GOT3 (cell line): ENCODE results near the gene PARD3B.
"Not testable (repeated sequence)": the region's sequence is repeated elsewhere in the genome, so short reads cannot be mapped to it uniquely, and the experiment has no call there.

Experiments used
- DNase-seq: peaks from one replicate; lab custom pipeline; 2025; ENCODE audit warnings: mixed read lengths; lab: John Stamatoyannopoulos, UW

Gene PARD3B

GRCh38 chr2:204542982-204543608 is 2.2 kb upstream of the PARD3B start:
- no peak for DNase-seq

DNA sequence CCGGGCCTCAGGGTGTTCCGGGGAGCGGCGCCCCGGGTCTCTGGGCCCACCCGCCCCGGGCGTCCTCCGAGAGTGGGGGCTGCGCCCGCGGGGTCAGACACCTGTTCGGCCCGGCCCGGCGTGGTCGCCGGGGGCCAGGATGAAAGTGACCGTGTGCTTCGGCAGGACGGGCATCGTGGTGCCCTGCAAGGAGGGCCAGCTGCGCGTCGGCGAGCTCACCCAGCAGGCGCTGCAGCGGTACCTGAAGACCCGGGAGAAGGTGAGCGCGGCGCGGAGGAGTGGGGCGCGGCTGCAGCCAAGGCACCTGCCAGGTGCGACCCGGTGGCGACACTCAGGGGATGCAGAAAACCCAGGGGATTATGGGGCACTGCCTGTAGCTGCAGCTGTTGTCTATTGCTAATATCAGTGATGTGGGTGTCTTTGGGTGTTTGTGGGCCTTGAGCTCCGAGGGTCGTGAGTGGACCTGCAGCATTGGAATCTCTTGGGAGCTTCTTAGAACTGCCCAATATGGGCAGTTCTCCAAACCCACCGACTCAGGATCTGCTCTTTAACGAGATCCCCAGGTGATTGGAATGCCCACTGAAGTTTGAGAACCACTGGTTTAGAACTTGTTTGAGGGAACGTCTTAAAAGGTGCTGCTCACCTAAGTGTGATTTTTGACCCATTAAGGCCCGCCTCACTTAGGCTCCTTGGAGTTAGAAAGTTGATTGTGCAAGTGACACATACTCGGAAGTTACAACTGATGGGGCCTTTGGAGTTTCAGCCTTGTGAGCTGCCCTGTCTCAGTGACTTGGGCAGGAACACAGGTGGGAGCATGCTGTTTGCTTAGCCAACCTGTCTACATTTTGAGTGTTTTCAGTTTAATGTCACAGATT is 823 bp downstream of the PARD3B start:
- DNase-seq, result no peak

- no peak for DNase-seq
These were observed 5.7 kb downstream of the PARD3B start for GRCh38 chr2:204550751-204551511.

DNA sequence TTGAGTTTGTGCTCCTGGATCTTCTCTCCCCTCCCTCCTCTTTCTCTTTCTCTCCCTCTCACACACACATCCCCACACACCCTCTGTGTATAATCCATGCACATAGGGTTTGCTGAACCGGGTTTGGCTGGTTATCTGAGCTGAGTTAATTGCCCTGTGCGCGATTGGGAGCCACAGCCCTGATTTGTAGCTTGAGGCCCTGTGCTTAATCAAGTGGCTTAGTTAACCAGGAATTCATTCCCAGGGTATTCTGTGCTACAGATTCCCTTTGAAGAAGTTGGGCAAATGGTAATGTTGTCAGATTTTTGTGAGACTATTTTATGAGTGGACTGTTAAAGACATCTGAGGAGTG is 6.2 kb downstream of the PARD3B start:
- no peak for DNase-seq

DNA sequence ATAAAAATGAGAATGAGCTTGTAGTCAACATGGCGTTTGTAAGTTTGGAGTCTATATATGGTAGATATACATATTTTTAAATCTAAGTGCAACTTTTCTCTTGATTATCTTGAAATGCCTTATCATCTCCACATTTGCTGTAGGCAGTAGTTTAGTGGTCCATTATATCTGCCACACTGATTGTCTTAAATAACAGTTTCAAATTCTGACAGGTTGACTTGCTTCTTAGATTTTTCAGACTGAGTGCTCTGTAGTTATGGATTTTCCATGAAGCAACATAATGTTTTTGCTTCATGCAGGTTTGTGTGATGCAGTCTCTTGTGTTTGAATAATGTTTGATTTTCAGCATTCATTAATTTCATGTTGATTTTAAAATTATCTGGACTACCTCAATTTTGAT is 12.3 kb downstream of the PARD3B start:
- no peak for DNase-seq

GRCh38 chr2:204559358-204559757 is 14.1 kb downstream of the PARD3B start:
- DNase-seq, result not testable (repeated sequence)

DNA sequence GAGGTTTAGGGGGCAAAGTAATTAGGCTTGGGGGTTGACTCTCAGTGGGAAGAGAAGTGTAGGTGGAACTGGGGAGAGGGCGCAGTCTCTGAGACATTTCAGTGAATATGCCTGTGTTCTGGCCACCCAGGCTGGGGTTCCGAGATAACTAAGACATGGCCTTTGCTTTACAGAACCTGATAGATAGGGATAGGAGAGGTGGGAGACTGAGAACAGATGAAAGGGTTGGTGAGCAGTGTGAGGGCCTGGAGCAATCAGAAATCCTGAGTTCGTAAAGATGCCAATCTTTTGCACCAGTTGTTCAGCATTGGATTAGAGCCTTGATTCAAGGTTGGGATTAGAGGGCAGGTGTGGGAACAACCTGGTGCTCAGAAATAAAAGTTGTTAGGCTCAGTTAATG is 15.6 kb downstream of the PARD3B start:
- no peak for DNase-seq

- no peak for DNase-seq
These were observed 16.5 kb downstream of the PARD3B start for GRCh38 chr2:204561771-204562170.

DNA sequence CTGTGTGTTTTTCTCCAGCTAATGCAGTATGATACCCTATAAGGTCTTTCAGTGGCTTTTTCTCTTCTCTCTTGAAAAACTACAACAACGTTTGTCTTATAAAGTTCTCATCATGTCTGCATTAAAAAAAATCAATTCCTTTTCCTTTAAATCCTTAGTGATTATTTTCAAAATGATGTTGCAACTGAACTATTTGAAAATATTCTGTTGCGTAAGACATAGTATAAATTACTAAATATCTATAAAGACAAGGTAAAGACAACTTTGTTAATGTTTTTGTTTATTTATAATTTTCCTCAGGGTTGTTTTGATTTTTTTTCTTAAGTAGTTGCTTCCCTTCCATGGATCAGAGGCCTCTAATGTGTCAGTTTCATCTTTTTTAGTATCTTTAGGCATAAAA is 21.2 kb downstream of the PARD3B start:
- no peak for DNase-seq

DNA sequence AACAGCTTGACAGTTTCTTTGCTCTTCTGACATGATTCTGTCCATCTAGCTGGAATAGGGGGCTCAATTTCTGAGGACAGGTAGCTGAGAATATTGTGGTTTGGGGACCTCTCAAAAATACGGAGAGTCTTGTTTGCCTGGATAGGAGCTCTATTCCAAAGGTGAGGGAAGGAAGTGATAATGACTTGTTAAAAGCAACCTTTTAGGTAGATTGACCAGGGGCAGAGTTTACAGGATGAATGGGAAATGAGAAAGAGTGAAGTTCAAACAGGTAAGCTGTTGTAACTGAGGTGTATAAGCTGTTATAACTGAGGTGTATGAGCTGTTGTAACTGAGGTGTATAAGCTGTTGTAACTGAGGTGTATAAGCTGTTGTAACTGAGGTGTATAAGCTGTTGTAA is 25.1 kb downstream of the PARD3B start:
- DNase-seq, result no peak

GRCh38 chr2:204571041-204571440 is 25.8 kb downstream of the PARD3B start:
- no peak for DNase-seq

- DNase-seq, result no peak
These were observed 26.6 kb downstream of the PARD3B start for GRCh38 chr2:204571911-204572310.

DNA sequence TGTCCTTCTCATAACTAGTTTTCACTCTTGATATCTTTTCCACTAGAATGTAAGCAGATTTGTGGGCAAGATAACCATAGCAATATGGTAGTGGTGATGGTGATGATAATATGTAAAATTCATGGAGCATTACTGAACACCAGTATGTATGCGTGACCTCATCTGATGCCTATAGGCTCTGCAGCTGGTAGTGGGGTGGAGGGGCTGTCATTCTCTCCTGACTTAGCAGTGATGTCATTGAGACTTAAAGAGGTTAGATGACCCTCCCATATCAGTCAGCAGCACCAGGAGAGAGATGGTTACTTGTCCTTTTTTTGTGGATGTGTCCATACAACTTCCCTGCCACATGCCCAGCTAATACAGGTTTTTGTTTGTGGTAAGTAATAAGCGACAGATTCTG is 27.9 kb downstream of the PARD3B start:
- DNase-seq, result no peak

GRCh38 chr2:204574486-204574885 is 29.2 kb downstream of the PARD3B start:
- no peak for DNase-seq

GRCh38 chr2:204575463-204575862 is 30.2 kb downstream of the PARD3B start:
- DNase-seq, result no peak

DNA sequence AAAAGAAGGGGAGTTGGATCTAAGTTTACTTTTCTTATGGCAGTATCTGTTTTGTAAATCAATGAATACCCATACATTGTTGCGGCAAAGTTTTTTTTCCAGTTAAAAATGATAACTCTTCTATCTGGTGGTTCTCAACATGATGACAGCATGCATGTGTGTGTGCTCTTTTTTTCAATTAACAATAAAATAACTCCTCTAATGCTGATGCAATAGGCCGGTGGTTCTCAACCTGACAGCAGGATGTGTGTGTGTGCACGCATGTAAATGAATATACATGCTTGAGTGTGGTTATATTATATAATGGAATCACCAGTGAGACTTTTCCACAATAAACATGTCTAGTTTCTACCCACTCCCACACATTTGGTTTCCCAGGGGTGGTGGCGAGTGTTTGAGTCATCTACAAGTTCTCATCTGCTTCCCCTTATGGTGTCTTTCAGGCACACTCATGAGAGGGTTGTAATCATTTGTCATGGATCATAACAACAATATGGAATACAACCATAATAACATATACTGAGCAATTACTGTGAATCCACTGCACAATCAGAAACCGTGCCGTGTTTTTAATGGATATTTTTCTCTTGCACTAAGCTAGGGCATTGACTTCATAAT is 31.2 kb downstream of the PARD3B start:
- no peak for DNase-seq

DNA sequence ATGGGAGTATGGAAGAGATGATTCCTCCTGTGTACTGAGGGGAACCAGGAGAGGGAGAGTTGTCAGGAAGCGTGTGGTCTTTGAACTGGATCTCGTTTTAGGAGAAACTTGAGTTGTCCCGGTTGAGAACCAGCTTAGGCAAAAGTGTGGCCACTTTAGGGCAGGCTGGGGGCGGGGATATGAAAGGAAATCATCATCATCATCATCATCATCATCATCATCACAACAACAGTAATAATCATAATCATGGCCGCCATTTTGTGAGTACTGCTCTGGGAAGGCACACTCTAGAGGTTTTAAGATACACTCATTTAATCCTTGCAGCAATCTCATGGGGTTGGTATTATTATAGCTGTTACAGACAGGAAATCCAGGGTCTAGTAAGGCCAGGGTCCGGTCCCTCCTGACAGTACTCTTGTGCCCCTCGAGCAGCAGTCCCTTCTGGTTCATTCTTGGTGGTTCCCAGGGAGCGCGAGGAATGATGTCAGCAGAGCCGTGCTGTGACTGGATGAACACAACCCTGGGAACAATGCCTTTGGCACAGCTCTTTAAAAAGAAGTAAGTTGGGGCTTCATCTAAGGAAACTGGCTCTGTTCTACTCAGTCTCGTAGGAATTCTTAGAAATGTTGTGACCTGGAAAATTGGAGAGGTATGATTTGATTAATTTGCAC is 33.8 kb downstream of the PARD3B start:
- no peak for DNase-seq

GRCh38 chr2:204581946-204582345 is 36.7 kb downstream of the PARD3B start:
- no peak for DNase-seq

DNA sequence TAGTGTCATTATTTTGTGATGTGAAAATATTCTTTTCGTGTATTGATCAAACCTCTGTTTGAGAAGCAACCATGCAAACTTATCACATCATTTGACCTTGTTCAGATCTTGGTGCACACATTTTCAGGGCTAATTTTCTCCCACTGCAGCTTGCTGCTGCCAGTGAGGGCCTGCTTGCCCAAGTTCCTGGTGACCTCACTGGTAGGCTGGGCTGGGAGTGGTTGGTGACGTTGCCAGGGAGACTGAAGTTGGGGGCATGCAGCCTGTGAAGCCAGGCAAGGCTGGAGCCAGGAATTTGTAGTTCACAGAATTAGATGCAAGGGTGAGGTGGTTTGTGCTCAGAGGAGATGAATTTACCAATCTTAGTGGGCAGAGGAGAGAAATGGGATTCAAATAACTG is 38.5 kb downstream of the PARD3B start:
- DNase-seq, result no peak

GRCh38 chr2:204585930-204586329 is 40.7 kb downstream of the PARD3B start:
- DNase-seq, result no peak

- no peak for DNase-seq
These were observed 41.3 kb downstream of the PARD3B start for GRCh38 chr2:204586444-204587180.
